ELF-1 (cell line): ENCODE data around the gene NRSN2.
"Not testable (repeated sequence)": the region's sequence is repeated elsewhere in the genome, so short reads cannot be mapped to it uniquely, and the experiment has no call there.

Experiments used
- DNase-seq: peaks from one replicate; pipeline ENCODE4 v3.0.0-alpha.2; 2016; ENCODE audit warnings: low read depth, low spot score

The NRSN2 gene

DNA sequence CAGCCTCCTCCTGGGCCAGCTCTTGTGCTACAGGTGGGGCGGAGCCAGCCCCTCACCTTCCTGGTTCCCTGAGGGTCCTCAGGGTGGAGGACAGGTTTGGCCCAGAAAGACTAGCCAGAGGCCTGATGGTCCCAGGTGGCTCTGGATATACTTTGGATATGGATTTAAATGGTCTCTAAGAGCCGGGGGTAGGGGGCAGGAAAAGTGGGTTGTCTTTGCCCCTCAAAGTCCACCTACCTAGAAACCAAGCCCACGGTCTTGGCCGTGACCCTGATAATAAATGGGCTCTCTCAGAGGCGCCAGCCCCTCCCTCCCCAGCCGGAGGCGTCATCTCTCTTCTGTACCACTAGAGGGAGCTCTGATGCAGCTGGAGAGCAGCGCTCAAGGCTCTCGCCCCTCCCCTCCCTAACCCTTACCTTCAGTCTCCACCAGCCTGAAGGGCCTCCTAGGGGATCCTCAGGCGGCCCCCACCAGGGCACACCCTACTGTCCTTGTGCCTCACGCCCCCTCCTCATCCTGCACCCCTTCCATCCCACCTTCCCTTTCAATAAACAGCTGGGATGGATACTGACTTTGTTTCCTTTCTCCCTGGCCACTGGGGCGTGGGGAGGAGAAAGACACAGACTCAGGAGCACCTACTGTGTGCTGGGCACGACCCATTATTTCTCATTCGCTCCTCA, 7.5 kb downstream of the NRSN2 start:
- DNase-seq: peak; percentile 84

- DNase-seq: peak; percentile 29
These were observed 9.2 kb downstream of the NRSN2 start for GRCh38 chr20:356154-356553.

DNA sequence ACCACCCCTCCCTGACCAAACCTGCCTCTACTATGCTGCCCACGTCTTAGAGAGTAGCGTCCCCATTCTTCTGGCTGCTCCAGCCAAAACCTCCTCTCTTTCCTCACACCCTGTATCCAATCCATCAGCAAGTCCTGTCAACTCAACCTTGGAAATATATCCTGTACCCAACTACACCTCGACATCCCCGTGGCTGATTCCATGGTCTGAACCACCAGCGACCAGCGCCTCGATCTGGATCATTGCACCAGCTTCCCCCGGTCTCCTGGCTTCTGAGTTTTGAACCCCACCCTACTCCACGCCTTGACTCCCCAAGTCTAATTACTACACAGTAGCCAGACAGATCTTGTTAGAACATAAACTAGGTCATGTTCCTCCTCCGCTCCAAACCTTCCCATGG, 9.8 kb downstream of the NRSN2 start:
- no peak for DNase-seq

GRCh38 chr20:358891-359555, 12.1 kb downstream of the NRSN2 start:
- no peak for DNase-seq

- DNase-seq: no peak
These were observed 14.7 kb downstream of the NRSN2 start for GRCh38 chr20:361561-361960.

DNA sequence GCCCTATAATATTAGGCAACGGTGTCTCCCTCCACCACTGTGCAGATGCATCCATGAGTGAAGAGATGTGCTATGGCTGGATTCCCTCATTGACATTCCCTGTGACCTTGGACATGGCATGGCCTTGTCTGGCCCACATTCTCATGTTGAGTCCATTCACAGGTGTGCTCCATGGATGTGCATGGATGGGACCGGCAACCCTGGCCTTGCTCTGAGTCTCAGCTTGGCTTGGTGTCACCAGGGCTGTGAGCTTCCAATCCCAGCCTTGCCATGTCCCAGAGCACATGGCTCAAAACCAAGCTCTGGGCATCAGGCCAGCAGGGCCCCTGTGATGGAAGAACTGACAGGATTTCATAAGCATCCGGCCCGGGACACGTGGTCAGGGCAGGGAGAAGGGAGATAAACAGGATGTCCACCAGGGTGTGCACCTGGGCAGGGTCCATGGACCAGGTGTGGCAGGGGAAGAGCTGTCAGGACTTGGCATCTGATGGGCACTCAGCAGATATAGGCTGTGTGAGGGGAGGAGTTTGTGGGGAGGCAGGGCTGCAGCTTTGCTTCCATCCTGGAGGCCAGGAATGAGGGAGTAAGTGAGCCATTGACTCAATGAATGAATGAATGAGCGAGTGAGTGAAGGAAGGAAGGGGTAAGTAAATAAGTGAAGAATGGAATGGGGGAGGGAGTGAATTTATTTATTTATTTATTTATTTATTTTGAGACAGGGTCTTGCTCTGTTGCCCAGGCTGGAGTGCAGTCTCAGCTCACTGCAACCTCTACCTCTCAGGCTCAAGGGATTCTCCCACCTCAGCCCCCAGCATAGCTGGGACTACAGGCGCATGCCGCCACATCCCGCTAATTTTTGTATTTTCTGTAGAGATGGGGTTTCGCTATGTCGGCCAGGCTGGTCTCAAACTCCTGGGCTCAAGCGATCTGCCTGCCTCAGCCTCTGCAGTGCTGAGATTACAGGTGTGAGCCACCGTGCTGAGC, 15.7 kb downstream of the NRSN2 start:
- peak; percentile 32 for DNase-seq

GRCh38 chr20:363319-364078, 16.6 kb downstream of the NRSN2 start:
- DNase-seq: peak; percentile 31

GRCh38 chr20:364905-365794, 18.2 kb downstream of the NRSN2 start:
- DNase-seq: peak; percentile 63

- peak; percentile 44 for DNase-seq
These were observed 19.3 kb downstream of the NRSN2 start for GRCh38 chr20:366041-366718.

- DNase-seq: peak; percentile 34
These were observed 20.0 kb downstream of the NRSN2 start for GRCh38 chr20:366719-367485.

DNA sequence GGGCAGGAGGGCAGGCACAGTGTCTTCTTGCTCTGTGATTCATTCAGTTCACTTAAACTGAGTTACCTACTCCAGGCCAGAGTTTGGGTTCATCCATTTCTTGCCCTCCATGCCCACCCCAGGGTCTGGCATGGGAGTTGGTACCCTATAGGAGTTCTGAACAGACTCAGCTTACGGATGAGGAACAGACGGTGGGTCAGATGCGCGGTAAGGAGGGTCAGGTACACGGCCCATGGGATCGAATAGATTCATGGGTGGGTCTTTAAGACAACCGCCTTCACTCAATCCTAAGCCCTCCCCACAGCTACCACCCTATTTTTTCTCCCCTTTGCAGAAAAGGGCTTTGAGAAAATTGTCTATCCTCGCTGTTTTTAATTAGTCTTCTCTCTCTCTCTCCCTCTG, 20.6 kb downstream of the NRSN2 start:
- DNase-seq: no peak

GRCh38 chr20:368915-369314, 22.0 kb downstream of the NRSN2 start:
- DNase-seq: no peak

DNA sequence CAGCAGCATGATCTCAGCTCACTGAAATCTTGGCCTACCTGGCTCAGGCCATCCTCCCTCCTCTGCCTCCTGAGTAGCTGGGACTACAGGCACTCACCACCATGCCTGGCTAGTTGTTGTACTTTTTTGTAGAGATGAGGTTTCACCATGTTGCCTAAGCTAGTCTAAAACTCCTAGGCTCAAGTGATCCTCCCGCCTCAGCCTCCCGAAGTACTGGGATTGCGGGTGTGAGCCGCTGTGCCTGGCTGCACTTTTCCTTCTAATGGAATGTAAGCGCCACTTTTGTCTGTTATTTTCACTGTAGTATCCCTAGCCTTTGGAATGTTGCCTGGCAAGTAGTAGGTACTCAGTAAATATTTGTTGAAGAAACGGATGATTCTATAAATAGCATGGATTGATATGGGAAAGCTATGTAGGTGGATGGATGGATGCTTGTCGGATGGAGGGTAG, 23.3 kb downstream of the NRSN2 start:
- DNase-seq: peak; percentile 51

DNA sequence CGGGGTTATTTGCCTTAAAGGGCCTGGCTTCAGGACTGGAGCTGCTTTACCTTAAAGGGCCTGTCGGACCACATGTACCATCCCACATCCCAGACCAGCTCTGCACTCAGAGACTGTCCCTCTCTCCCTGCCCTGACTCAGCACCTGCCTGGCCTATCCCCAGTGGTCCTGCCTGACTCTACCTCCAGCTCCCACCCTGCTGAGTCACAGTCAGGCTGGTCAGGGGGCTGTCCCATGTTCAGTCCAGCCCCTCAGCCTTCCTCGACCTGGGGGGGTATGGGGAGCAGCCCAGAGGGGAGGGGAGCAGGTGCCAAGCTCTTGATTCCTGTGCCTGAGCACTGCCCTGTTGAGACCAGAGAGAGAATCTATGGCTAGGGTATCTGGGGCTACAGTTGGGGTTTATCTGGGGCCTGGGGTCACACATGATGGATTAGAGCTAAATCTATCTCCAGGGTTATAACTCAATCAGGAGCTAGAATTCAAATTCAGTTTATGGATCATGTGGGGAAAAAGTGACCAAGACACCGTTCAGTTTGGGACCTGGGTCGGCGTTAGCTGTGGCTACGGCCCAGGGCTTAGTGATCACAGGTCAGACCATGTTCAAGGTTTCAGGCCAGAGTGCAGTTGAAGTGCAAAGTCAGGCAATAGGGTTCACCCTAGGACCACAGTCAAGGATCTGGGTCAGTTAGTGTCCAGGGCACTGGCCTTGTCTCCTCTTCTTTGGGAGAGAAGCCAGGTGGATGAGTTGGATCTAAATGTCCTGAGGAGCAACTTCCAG, 24.3 kb downstream of the NRSN2 start:
- DNase-seq: peak; percentile 29

DNA sequence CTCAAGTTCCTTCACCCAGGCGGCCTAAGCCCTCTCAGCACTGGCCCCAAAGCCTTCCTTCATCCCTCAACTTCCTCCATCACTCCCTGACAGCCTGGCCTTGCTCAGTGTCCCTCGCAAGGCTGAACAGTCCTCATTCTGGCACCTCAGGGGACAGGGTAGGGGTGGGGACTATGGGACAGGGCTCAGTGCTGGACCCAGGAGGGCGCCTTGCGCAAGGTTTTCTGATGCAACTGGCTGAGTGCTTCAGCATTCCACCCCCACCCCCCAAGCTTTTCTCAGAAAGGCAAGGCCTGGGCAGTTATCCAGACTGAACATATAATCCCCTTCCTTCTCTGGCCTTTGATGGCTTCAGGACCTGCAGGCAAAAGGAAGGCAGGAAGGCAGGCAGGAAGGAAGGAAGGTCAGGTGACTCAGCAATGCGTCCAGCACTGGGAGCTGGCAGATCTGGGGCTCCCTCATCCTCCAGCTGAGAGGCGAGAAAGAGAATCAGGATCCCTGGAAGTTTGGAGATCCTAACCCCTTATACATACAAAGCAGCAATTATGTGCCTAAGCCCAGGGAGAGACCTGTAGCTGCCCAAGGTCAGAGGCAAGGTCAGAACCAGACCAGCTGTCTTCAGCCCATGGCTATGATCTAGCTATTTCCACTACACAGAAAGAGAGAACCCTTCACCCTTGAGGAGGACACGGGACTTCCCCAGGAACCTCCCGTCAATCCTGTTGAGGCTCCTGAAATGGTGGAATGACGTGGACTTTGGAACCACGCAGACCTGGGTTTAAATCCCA, 25.0 kb downstream of the NRSN2 start:
- DNase-seq: peak; percentile 79

DNA sequence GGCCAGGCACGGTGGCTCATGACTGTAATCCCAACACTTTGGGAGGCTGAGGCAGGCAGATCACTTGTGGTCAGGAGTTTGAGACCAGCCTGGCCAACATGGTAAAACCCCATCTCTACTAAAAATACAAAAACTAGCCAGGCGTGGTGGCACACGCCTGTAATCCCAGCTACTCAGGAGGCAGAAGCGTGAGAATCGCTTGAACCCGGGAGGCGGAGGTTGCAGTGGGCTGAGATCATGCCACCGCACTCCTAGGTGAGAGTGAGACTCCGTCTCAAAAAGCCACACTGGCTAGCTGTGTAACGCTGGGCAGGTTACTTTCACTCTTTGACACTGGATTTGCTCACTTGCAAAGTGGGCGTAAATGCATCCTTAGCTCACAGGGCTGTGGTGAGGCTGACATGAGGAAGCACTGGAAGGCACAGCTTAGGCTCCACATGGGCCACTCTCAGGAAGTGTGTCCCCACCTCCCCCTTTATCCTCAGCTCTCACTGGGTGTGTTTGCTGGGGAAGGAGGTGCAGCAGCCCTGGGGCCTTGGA, 25.7 kb downstream of the NRSN2 start:
- DNase-seq: not testable (repeated sequence)
